VCaP (cell line): Measurements from ENCODE around the gene FAM110D.

Source experiments
- H3K27ac ChIP-seq: fragments of 450-650 bp; 2 replicates; pipeline ENCODE4 v1.5.1; 2017
- CTCF ChIP-seq: fragments of 450-650 bp; conservative IDR thresholded peaks from 2 replicates; pipeline ENCODE4 v1.5.1; 2017; ENCODE audit warnings: mild to moderate bottlenecking, moderate library complexity

FAM110D gene

GRCh38 chr1:26161415-26162219, 2.7 kb downstream of the FAM110D start:
- peak; percentile 63 for TF ChIP-seq CTCF
- peak overlapping the region; percentile 71 for H3K27ac ChIP-seq

- H3K27ac ChIP-seq: peak overlapping the region; percentile 71
- TF ChIP-seq CTCF: no peak
Measured at GRCh38 chr1:26162220-26162709, 3.4 kb downstream of the FAM110D start.

- H3K27ac ChIP-seq: no peak overlapping the region
- no peak for TF ChIP-seq CTCF
Measured at GRCh38 chr1:26163684-26164035, 4.8 kb downstream of the FAM110D start.

GRCh38 chr1:26164036-26164860, 5.4 kb downstream of the FAM110D start:
- TF ChIP-seq CTCF: peak; percentile 93
- H3K27ac ChIP-seq: peak overlapping the region; percentile 53; the same call in 1 of the 2 replicates

- H3K27ac ChIP-seq: no peak overlapping the region
- no peak for TF ChIP-seq CTCF
Measured at GRCh38 chr1:26164861-26165842, 6.3 kb downstream of the FAM110D start.

- TF ChIP-seq CTCF: no peak
- H3K27ac ChIP-seq: no peak overlapping the region
Measured at GRCh38 chr1:26166719-26167281, 7.9 kb downstream of the FAM110D start.
